Endometrial microvascular endothelial cells (primary cell): ENCODE data around the gene HMGCLL1. TPM values are rescaled to one million over a fixed set of nuclear protein-coding genes. Genes with fewer than 3 reads are reported as not detected.

ENCODE experiments used
- in situ Hi-C: cut with HindIII; loops from 2 replicates; pipeline ENCODE4 v1.10.0; 2017; ENCODE audit warnings: low sequenced_read_pairs, low pct_unique_long_range_greater_than_20kb; ENCODE audit errors: inconsistent ontology term
- total RNA-seq: library from RNA; depleted of rRNA; stranded (reverse); fragments of >200 nt; gene quantifications from one replicate; pipeline ENCODE4 v1.2.3, GENCODE V29; 2015; ENCODE audit errors: inconsistent ontology term

Gene HMGCLL1
- total RNA-seq, 1 donor from 2014 or later = not detected

DNA sequence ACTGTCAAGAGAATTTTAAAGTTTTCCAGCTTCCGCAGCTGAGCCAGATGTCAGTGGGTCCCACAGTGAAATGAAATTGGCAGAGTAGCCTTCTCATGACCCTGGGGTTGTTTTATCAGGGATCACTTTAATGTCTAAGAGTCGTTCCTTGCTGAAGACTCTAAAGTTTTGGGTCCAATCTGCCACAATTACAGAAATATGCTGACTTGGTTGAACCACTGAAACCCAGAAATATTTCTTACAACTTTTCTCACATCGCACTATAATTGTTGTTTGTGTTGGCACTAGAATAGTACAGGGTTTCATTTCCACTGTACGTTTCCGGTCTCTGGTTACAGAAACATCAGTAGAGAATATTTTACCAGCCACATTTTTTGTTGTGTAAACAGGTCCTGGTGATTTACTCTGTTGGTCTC is 109.0 kb downstream of the HMGCLL1 start:
- in situ Hi-C loops = no loop called here

DNA sequence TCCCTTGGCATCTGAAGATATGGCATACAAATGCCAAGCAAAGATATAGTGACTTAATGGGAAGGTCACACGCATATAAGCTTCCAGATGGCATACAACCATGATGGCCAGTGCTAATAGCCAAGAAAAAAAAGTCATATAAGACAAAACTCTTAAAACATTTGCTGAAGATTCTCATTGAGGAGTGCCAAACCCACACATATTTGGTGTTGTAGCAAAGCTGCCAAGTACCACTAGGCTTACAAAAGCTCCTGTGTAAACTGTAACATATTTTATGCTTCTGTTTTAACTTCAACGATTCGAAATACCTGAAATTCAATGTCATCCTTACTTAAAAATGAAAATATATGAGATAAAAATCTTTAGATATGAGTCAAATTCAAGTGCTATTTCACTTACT is 123.0 kb downstream of the HMGCLL1 start:
- in situ Hi-C loops = no loop called here

DNA sequence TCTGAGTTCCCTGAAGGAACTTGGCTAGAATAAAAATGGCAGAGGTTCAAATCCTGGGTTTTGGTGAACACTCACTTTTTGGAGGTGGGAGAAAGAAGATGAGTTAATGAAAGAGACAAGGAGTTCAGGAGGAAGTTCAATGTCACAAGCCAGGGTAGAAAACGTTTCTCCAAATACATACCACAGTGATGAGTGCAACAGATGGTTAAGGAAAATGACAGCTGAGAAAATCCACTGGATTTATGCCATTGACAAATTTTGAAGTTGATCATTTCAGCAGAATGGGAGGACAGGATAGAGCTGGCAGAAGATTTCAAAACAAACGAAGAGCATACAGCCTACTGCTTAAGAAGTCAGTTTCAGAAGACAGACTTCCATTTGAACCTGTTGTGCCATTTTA is 129.0 kb downstream of the HMGCLL1 start:
- in situ Hi-C loops = no loop called here

DNA sequence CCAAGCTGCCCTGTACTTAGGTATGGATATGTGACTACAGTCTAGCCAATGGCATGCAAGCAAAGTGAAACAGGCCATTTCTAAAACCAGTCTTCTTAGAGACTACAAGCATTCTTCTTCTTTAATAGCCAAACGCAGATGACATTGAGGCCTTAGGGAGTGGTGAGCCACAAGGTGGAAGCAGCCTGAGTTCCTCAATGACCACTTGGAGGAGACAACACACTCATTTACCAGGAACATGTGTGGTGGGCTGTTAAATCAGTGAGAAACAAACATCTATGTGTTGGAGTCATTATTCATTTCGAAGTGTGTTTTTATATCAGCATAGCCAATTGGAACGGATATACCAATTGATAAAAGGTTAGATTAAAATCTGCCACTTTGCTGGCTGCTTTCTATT is 129.8 kb downstream of the HMGCLL1 start:
- in situ Hi-C loops = no loop called here

DNA sequence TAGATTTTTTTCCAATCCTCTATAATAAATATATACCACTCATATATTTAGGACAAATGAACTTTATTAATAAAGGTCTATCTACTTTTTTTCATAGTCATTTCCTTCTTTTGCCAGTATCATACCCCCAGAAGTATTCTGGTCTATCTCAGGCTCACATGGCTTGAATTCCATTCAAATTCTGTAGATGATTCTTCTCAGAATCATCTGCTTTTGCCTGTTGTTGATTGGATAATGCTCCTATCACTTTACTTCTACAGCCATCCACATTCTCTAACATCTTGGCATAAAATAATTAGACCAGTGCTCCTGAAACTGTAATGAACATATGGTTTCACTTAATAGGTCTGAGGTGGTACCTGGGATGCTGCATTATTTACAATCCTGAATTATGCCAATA is 130.5 kb downstream of the HMGCLL1 start:
- in situ Hi-C loops = no loop called here

DNA sequence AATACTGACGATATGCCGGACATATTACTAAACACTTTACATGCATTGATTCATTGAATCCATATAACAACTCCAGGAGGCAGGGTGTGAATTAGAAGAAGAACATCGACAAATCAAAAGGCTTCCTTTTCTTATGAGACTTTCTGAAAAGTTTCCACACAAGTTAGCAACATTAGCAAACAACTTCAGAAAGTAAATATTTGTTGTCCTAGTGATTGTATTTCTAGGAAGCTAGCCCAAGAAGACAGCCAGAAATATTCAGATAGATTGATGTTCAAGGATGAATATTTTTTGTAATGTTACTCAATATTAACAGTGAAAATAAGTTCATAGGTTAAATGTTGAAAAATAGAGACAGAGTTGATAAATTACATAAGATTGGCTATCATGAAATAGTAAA is 131.1 kb downstream of the HMGCLL1 start:
- in situ Hi-C loops = no loop called here

DNA sequence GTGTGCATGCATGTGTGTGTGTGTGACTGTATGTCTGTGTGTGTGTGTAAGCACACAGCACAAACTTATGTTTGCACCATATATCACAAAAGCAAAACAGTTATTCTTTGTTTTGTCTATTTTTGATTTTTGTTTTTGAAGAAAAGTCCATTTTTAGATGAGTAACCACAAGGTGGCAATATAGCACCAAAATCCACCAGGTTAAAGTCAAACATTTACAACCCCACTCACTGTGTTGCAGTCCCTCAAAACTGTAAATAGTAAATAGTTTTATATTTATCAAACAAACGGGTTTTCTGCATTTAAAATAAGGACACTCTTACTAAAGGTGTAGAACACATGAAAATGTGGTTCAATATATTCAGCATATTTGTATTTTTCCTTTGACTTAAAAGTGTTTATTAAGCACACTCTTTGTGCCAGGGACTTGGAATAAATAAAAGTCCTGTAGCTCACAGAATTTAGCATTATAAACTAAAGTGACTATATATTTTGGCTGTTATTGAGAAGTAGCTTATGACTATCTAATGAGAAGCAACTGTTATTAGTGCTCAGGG is 133.3 kb downstream of the HMGCLL1 start:
- in situ Hi-C loops = no loop called here

DNA sequence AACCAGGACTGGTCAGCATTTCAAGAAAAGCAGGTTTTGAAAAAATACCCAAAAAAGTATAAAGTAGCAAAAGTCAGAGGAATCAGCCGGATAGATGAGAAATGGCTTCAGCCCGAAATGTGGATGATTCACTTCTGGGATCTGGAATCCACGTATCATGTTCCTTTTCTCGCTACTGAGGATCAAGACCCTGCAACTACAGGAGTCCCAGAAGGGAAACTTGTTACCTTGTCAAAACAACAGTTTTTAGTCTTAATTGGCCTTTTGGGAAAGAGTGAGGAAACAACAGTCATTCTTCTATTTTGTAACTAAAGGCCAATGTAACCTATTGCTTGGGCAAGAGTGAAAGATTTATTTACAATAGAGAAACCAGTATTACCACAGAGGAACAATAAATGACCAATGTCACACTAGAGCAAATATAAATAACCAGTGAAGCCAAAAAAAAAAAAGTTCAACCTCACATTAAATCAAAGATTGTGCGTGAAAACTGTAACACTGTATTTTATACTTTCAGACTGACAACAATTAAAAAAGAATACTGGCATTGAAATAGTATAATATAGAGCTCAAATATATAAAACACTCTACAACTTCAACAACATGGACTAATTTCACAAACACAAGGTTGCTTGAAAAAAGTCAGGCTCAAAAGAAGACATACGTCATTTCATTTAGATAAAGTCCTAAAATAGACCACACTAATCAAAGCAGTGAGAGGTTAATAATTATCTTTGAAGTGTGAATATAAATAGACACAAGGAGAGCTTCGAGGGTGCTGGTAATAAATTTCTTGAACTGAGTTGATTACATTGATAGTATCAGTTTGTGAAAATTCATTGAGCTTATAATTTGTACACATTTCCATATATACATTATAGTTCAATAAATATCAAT is 135.5 kb downstream of the HMGCLL1 start:
- in situ Hi-C loops = no loop called here

DNA sequence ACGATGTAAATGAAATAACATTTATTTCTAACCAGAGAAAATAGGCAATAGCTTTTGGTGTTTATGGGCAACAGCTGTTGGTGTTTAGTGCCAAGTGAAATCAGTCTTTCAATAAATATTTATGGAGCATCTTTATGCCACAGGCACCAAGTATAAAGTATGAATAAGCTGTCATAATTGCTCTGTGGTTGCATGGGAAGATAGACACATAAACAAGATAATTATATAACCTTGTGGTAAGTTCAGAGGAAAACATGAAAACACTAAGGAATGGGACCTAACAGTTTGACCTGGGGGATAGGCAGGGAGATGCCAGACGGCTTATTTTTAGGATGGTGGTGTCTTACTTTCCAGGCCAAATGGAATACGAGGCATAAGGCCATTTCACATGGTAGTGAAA is 140.8 kb downstream of the HMGCLL1 start:
- in situ Hi-C loops = no loop called here

DNA sequence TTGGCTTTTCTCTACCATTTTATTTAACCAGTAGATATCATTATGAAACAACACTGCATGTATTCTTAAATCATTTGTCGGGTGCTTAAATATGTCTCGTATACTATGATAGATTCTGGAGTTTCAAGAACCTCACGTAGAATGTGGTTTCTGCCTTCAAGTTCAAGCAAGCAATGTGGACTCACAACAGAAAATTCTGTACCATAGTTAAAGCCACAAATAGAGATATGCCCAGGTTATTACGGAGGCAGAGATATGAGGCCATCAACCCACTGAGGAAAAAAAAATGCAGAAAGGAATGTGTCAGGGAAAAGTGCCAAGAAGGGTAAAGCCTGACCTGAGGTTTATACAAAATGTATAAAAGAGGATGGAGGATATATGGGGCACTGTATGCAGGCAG is 141.9 kb downstream of the HMGCLL1 start:
- in situ Hi-C loops = no loop called here

DNA sequence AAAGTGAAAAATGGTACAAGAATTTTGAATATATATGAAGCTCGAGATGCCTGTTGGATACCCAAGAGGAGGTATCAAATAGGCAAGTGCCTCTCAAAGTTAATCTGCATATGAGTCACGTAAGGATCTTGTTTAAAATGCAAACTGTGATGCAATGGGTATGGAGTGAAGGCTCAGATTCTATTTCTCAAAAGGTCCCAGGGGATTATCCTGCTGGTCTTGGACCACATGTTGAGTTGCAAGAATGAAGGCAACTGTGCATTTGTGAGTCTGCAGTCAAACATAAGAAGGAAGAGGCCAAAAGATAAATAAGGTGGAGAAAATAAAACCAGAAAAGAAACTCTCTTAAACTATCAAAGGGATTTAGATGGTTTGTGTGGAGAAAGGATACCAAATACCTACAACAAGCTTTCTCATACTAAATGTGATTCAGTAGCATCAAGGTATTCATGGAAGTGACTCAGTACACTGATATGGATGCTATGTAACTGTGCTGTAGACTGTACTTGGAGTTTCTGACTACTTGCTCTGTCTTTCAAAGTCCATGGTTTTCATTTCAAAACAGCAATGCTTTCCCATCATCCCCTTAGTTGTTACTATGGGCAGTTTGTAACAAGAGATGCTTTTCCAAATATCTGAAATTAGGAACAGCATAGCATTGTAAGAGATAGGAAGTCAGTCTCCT is 145.4 kb downstream of the HMGCLL1 start:
- in situ Hi-C loops = no loop called here

DNA sequence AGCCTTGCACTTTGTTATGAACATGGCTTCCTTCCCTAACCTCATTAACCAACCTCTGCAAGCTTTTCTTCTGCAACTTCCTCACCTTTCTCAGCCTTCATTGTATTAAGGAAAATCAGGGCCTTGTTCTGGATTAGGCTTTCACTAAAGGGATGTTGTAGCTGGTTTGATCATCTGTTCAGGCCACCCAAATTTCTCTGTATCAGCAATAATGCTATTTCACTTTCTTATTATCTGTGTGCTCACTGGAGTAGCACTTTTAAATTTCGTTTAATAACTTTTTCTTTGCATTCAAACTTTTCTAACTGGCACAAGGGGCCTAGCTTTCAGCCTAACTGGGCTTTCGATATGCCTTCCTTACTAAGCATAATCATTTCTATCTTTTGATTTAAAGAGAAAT is 155.1 kb downstream of the HMGCLL1 start:
- in situ Hi-C loops = no loop called here

DNA sequence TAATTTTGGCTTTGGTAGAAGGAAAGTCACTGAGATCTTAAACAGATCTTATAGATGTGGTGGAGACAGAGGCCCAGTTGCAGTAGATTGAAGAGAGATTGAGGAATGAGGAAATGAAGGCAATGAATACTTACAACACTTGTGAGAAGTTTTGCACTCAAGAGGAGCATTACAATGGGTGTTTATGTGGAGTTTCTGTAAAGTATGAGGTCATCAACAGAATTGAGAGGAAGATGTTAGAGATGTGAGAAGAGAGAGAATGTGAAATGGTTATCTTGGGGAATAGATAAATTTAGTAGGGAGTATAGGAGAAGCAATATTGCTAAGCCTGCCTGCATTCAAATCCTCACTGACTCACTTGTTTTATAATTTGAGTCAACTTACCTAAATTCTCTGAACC is 168.3 kb downstream of the HMGCLL1 start:
- in situ Hi-C loops = no loop called here

DNA sequence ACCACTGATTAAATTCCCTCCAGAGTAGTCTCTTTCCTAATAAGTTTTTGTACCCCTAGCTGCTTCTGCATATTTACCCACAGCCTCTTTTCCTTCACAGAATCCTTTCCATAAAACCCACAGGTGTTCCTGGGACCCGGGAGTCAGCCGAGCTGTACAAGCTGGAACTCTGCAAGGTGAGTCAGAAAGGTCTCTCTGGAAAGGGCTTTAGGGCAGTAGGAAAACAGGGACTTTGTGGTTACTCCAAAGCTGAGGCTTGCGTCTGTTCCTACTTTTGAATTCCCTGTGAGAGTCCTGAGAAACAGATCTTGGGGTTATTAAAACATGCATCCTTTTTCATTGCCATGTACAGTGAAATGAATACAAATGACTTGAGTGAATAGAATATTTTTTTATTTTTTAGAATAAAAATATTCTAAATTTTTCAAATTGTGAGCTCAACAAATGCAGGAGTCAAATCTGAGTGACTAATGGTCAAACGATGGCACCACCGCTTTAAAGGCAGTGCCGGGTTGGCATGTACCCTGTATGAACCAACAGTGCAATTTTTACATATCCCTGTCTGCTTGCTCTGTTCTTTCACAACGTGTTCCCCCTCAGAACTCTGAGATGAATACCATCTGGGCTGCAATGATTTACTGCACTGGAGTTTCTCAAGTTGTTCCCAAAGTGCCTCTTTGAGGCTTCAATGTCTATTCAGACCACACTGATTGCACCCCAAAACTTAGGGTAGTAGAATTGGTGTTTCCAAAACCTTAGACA is 173.3 kb downstream of the HMGCLL1 start:
- in situ Hi-C loops = no loop called here

DNA sequence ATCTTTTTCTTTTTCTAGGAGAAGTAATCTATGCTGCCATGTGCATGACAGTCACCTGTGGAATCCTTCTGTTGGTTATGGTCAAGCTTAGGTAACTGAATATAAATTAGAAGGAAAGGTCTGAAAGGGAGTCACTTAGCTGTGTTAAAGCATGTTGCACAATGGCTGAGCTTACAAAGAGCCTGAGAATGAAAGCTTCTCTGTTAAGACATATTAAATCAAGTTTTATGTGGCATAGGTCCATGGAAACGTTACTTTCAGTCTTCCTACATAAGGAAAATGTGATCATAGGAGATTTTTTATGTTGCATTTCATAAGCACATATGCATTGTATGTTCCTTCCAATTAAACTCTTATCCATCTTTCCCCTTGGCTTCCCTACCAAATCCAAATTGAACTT is 179.6 kb downstream of the HMGCLL1 start:
- in situ Hi-C loops = no loop called here

DNA sequence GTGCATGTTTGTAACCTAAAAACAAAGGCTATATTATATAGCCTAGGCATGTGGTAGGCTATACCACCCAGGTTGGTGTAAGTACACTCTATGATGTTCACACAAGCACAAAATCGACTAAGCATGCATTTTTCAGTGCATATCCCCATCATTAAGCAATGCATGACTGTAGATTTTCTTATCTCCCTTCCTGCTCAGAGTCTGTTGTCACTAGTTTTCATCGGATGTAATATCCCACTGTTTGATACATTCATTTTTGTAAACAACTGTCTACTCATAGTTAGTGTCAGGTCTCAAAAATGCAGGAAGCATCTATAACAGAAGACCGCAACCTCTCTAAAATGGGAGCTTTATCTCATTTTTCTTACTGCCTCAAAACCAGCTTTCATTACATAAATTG is 181.0 kb downstream of the HMGCLL1 start:
- in situ Hi-C loops = no loop called here

DNA sequence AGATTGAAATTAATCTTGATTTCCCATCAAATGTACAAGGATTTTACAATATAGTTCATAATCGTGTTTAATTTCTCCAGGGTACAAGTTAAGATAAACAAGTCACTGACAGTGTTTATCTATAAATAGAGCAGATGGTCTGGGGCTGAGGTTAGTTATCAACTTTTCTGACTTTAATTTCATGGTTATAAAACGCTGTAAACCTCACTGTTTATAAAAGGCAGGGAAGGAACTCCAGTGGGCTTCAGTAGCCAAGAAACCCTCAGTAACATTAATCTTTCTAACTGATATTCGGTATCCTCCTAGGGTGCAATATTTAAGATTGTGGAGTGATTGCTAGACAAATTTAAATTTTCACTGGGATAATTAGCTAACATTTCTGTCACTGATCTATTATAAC is 183.1 kb downstream of the HMGCLL1 start:
- in situ Hi-C loops = no loop called here

DNA sequence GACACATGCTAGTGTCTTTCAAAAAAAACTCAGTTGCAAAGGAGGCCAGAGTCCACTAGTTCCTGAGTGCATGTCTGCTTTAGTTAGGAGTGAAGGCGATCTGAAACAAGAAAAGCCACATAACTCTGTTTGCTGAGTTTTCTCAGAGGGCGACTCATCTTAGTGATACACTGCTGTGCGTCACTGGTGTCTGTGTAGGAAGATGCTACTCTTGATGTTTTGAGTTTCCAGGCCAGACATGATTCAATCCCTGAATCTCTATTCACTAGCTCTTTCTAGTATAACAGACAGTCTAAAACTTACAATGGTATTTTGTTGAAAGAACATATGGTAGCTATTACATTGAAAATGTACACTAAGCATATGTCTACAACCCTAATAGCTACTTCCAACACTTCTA is 190.8 kb downstream of the HMGCLL1 start:
- in situ Hi-C loops = no loop called here
